ENCODE data around the gene MFAP4.
"Not testable (repeated sequence)": the region's sequence is repeated elsewhere in the genome, so short reads cannot be mapped to it uniquely, and the experiment has no call there.

- not testable (repeated sequence) for TF ChIP-seq CTCF, POLR2A (IDR thresholded peaks at IDR 0.05)
Observed at GRCh38 chr17:19353401-19353800, 33.6 kb downstream of the MFAP4 start.

All from lower leg skin (tissue), 3 donors.